HepG2 (cell line): Measurements from ENCODE around the gene CEACAM16. TPM values are rescaled to one million over a fixed set of nuclear protein-coding genes. Genes with fewer than 3 reads are reported as not detected.

Source experiments
- ATAC-seq: fragments of 200-7000 bp; cut with Tn5 transposase; 3 replicates; pipeline ENCODE4 v1.9.1; 2020; ENCODE audit warnings: mild to moderate bottlenecking, moderate library complexity
- BruUV-seq: library from RNA; stranded (reverse); fragments of 400-500 nt; replicated peaks from 2 replicates; lab custom pipeline; 2021; lab: Mats Ljungman, UMichigan
- CTCF ChIA-PET: fragments of 300-600 bp; formaldehyde crosslinking; extraction: SDS; loops from one replicate; lab custom pipeline; 2021; ENCODE audit warnings: low total read pairs, inconsistent platforms, low intra/inter-chr PET ratio; lab: Yijun Ruan, JAX
- POLR2A ChIA-PET: fragments of 350-600 bp; sonication (Branson Sonifier 250); formaldehyde crosslinking; loops from one replicate; lab custom pipeline; 2020; ENCODE audit warnings: antibody characterized with exemption, inconsistent platforms; lab: Yijun Ruan, JAX
- DNase-seq: peaks from one replicate; pipeline ENCODE4 v3.0.0-alpha.2; 2015; ENCODE audit warnings: low spot score
- FAIRE-seq: peaks from 3 replicates; lab custom pipeline; 2011; peaks lifted over from hg19 to GRCh38; lab: Jason Lieb, UNC
- H2AFZ ChIP-seq: one replicate; pipeline ENCODE4 v1.6.1; 2011; ENCODE audit warnings: low read length, inconsistent platforms
- H3K27ac ChIP-seq: fragments of 300-600 bp; 3 replicates; pipeline ENCODE4 v1.8.0; 2011; ENCODE audit warnings: mixed run types, mild to moderate bottlenecking, mixed read lengths, low read length, inconsistent platforms; ENCODE audit not compliant: insufficient read depth; ENCODE audit errors: extremely low read length
- H3K27me3 ChIP-seq, 2 experiments: fragments of 200-600 bp in 1 of 2; 2 replicates in 1 of 2; 3 replicates in 1 of 2; pipeline versions ENCODE4 v1.6.0 to v1.8.0; 2011; ENCODE audit warnings: low read length in 2 of 2, mild to moderate bottlenecking in 2 of 2, moderate library complexity in 2 of 2, inconsistent platforms in 1 of 2; ENCODE audit not compliant: insufficient read depth in 2 of 2, control insufficient read depth in 1 of 2
- H3K36me3 ChIP-seq, 2 experiments: fragments of 200-600 bp in 1 of 2; replicated peaks in 1 of 2; 2 replicates in 1 of 2; 3 replicates in 1 of 2; pipeline versions ENCODE4 v1.5.1 to v1.8.0; 2011; ENCODE audit warnings: low read length in 2 of 2, inconsistent platforms in 1 of 2; ENCODE audit not compliant: insufficient read depth in 2 of 2, control insufficient read depth in 1 of 2
- H3K4me1 ChIP-seq: 2 replicates; pipeline ENCODE4 v1.5.1; 2012; ENCODE audit warnings: low read length, inconsistent platforms; ENCODE audit not compliant: insufficient read depth
- H3K4me2 ChIP-seq: 2 replicates; pipeline ENCODE4 v1.6.0; 2011; ENCODE audit warnings: low read depth, low read length, inconsistent platforms
- H3K4me3 ChIP-seq, 3 experiments: fragments of 200-600 bp in 1 of 3; sonication (generic), shearing (Covaris generic) in 1 of 3; replicated peaks in 1 of 3; 2 replicates each; pipeline ENCODE4 v1.5.1; 2011 to 2016; ENCODE audit warnings: low read length in 3 of 3, inconsistent platforms in 2 of 3, low read depth in 2 of 3, mild to moderate bottlenecking in 2 of 3, control low read depth in 1 of 3, mixed read lengths in 1 of 3; ENCODE audit not compliant: insufficient read depth in 1 of 3
- H3K79me2 ChIP-seq: one replicate; pipeline ENCODE4 v1.6.1; 2011; ENCODE audit warnings: low read length, inconsistent platforms; ENCODE audit not compliant: insufficient read depth
- H3K9ac ChIP-seq: 2 replicates; pipeline ENCODE4 v1.6.0; 2011; ENCODE audit warnings: mild to moderate bottlenecking, low read depth, low read length, inconsistent platforms; ENCODE audit not compliant: insufficient read depth
- H3K9me3 ChIP-seq: 2 replicates; pipeline ENCODE4 v1.5.1; 2012; ENCODE audit warnings: mild to moderate bottlenecking, low read length
- H4K20me1 ChIP-seq: 2 replicates; pipeline ENCODE4 v1.6.0; 2011; ENCODE audit warnings: inconsistent platforms, mild to moderate bottlenecking, low read length, moderate library complexity; ENCODE audit not compliant: insufficient read depth
- CREB1 ChIP-seq, 2 experiments: fragments of 450-650 bp in 1 of 2; IDR thresholded peaks; 2 replicates each; pipeline ENCODE4 v1.6.1; 2016 to 2017; ENCODE audit warnings: control low read depth in 1 of 2, mild to moderate bottlenecking in 1 of 2, missing compliant biosample characterization in 1 of 2, missing genetic modification characterization in 1 of 2
- MAFK ChIP-seq, 2 experiments: IDR thresholded peaks in 1 of 2; conservative IDR thresholded peaks in 1 of 2; 2 replicates each; pipeline ENCODE4 v1.6.1; 2011; ENCODE audit warnings: improper control_type of control experiment in 2 of 2, low read length in 2 of 2
- NAIF1 ChIP-seq: sonication (generic); formaldehyde crosslinking; IDR thresholded peaks from 2 replicates; pipeline ENCODE4 v1.5.0; 2020; ENCODE audit warnings: mild to moderate bottlenecking, missing genetic modification reagents, borderline replicate concordance
- POLR2A ChIP-seq, 2 experiments: IDR thresholded peaks; 2 replicates each; pipeline ENCODE4 v1.6.1; 2011; ENCODE audit warnings: low read depth in 2 of 2, low read length in 2 of 2, mild to moderate bottlenecking in 1 of 2, moderate library complexity in 1 of 2; ENCODE audit not compliant: insufficient read depth in 1 of 2
- POLR2AphosphoS5 ChIP-seq: IDR thresholded peaks from 2 replicates; pipeline ENCODE4 v1.6.1; 2012; ENCODE audit warnings: low read depth, low read length
- ZKSCAN8 ChIP-seq: IDR thresholded peaks from 2 replicates; pipeline ENCODE4 v1.6.1; 2016; ENCODE audit warnings: borderline replicate concordance, missing genetic modification reagents, missing compliant biosample characterization
- ZNF629 ChIP-seq: sonication (generic); formaldehyde crosslinking; conservative IDR thresholded peaks from 2 replicates; pipeline ENCODE4 v1.5.0; 2020; ENCODE audit warnings: missing genetic modification reagents
- WGBS: methylation state at CpG from one replicate; pipeline ENCODE4 v1.1.6; 2017; ENCODE audit warnings: low lambda C conversion rate; 5-methylcytosine and 5-hydroxymethylcytosine counted together
- in situ Hi-C: cut with HindIII; loops from 2 replicates; pipeline ENCODE4 v1.10.0; 2017; ENCODE audit warnings: low pct_unique_long_range_greater_than_20kb; ENCODE audit not compliant: extremely low pct_ligation_motif_present
- intact Hi-C: fragments of 100-400 bp; cut with micrococcal nuclease; formaldehyde crosslinking; loops from one replicate; pipeline ENCODE4 v1.10.0; 2022; ENCODE audit not compliant: unreplicated experiment
- polyA plus RNA-seq, 8 experiments: library from polyadenylated mRNA; depleted of rRNA in 3 of 8; stranded (reverse) in 7 of 8; unstranded in 1 of 8; fragments of >200 nt; fragmentation: Illumina TruSeq in 4 of 8; extraction: Trizol in 4 of 8; gene quantifications; 2 replicates each; pipeline versions ENCODE4 v1.2.1 to v1.2.3, GENCODE V29; 2011 to 2016; ENCODE audit warnings: low read depth in 4 of 8, missing spikeins in 1 of 8, mixed read lengths in 1 of 8; ENCODE audit not compliant: insufficient read depth in 1 of 8
- total RNA-seq, 5 experiments: library from RNA; depleted of rRNA; stranded (reverse); fragments of >200 nt; fragmentation: Illumina TruSeq; extraction: Trizol; gene quantifications; 2 replicates each; pipeline ENCODE4 v1.2.3, GENCODE V29; 2016; ENCODE audit warnings: low read depth in 1 of 5
- TF ChIP-seq, protein P1 (sequence below): sonication (generic); formaldehyde crosslinking; IDR thresholded peaks from 2 replicates; pipeline ENCODE4 v1.5.0; 2020; ENCODE audit warnings: missing genetic modification reagents
- TF ChIP-seq, protein P2 (sequence below): IDR thresholded peaks from 2 replicates; pipeline ENCODE4 v1.6.1; 2016; ENCODE audit warnings: mild to moderate bottlenecking, missing biosample characterization, missing genetic modification reagents
- TF ChIP-seq, protein P3 (sequence below): sonication (generic); formaldehyde crosslinking; IDR thresholded peaks from 2 replicates; pipeline ENCODE4 v1.4.0; 2020; ENCODE audit warnings: missing genetic modification reagents; ENCODE audit errors: not compliant biosample characterization
- TF ChIP-seq, protein P4 (sequence below): IDR thresholded peaks from 2 replicates; pipeline ENCODE4 v1.6.1; 2016; ENCODE audit warnings: low read depth, borderline replicate concordance

CEACAM16 gene
- total and polyA plus RNA-seq, 2 of the 13 experiments (the other 11 are each of a cell fraction or from before 2014, with no cell fraction given), result not detected

DNA sequence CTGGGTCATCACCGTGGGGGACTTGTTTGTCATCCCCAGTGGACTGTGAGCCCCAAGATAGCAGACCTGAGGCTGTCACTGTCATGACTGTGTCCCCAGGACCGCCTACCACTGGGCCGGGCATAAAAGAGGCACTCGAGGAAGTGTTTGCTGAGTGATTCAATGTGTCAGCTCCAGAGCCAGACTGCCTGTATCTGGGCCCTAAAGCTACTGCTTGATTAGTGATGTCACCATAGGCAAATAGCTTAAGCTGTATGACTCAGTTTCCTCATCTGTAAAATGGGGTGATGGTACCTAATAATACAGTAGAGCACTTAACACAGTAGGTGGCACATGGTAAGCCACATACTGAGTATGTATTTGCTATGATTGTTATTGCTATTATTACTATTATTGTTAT, 38.9 kb upstream of the CEACAM16 start (continued):
- TF ChIP-seq POLR2AphosphoS5 (no peak), ZNF629 (CRISPR knock-in tag) (peak; percentile 84), ZKSCAN8 (no peak), CREB1 (IDR thresholded peaks at IDR 0.05) (peak; percentile 39; the same call in 1 of the 2 replicates), CREB1 (CRISPR knock-in tag; IDR thresholded peaks at IDR 0.05) (no peak)
- TF ChIP-seq, protein P1, sequence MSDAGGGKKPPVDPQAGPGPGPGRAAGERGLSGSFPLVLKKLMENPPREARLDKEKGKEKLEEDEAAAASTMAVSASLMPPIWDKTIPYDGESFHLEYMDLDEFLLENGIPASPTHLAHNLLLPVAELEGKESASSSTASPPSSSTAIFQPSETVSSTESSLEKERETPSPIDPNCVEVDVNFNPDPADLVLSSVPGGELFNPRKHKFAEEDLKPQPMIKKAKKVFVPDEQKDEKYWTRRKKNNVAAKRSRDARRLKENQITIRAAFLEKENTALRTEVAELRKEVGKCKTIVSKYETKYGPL (CRISPR knock-in tag), result no peak

DNA sequence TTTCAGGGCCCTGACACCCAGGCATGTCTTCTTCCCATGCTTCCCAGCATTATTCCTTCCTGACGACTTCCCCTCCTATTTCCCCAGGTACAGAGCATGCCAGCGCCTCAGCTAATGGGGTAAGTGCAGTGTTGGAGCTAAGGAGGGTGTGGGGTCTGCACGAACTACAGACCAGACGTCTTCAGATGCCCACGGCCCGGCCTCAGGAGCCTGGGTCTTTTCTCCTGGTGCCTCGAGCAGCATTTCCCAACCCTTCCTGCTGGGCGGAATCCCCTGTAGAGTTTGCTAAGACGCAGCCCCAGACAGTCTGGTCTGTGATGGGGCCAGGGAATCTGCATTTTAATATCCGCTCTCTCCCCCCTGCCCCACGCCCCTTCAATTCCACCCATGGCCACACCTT, 37.7 kb upstream of the CEACAM16 start:
- no peaks in the 10 kb centered on the region for H3K9me3 ChIP-seq
- H4K20me1 ChIP-seq, result 0 out of 2 replicates have a peak, but pooled peaks cover 4% of the 10 kb centered on the region
- no peaks in the 10 kb centered on the region for H3K4me1 ChIP-seq
- H3K36me3 ChIP-seq, result peaks cover 40 to 69% of the 10 kb centered on the region in 2 experiments
- no peak overlapping the region for H3K4me3 ChIP-seq
- H3K79me2 ChIP-seq, result no peaks in the 10 kb centered on the region
- 0 out of 4 replicates have a peak, but pooled peaks of 1 of the 2 experiments have one; percentile 17 for TF ChIP-seq POLR2A (IDR thresholded peaks at IDR 0.05; ENCODE audit: insufficient read depth in 1 of 2, low read depth in 2 of 2, low read length in 2 of 2)
- TF ChIP-seq NAIF1 (CRISPR knock-in tag), result no peak
- TF ChIP-seq POLR2AphosphoS5, result peak; percentile 50
- TF ChIP-seq, protein P2, sequence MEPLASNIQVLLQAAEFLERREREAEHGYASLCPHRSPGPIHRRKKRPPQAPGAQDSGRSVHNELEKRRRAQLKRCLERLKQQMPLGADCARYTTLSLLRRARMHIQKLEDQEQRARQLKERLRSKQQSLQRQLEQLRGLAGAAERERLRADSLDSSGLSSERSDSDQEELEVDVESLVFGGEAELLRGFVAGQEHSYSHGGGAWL, result no peak
- TF ChIP-seq, protein P3, sequence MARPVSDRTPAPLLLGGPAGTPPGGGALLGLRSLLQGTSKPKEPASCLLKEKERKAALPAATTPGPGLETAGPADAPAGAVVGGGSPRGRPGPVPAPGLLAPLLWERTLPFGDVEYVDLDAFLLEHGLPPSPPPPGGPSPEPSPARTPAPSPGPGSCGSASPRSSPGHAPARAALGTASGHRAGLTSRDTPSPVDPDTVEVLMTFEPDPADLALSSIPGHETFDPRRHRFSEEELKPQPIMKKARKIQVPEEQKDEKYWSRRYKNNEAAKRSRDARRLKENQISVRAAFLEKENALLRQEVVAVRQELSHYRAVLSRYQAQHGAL (CRISPR knock-in tag), result no peak
- TF ChIP-seq, protein P4, sequence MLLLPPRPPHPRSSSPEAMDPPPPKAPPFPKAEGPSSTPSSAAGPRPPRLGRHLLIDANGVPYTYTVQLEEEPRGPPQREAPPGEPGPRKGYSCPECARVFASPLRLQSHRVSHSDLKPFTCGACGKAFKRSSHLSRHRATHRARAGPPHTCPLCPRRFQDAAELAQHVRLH, result no peak
- TF ChIP-seq MAFK (conservative IDR thresholded peaks at IDR 0.05 in 1 of 2, IDR thresholded peaks at IDR 0.05 in 1 of 2; ENCODE audit: low read length in 2 of 2), result no peak
- no peak for ATAC-seq
- H3K27me3 ChIP-seq, result no peaks in the 10 kb centered on the region
- no peak overlapping the region for H3K4me2 ChIP-seq
- no peak for FAIRE-seq
- ChIA-PET POLR2A (interaction anchor here (0.7 to 1.3 kb wide), 2 partner anchors 30 to 90 kb away, joined by 3 read pairs; no protein-coding TSS in a partner anchor), CTCF (no interaction called here)
- in situ Hi-C loops (no loop called here), intact Hi-C loops (no loop called here)
- H3K27ac ChIP-seq, result no peak overlapping the region
- BruUV-seq, result no TSS peak
- DNase-seq, result no peak
- WGBS, result 97% methylated on average over 10 of the region's 11 CpGs
- no peak overlapping the region for H2AFZ ChIP-seq
- no peak overlapping the region for H3K9ac ChIP-seq
